Stomach (tissue), 4 donors: ENCODE data around the gene LNPEP.

ENCODE experiments used
- POLR2A ChIP-seq, 4 donors: fragments of 450-650 bp; IDR thresholded peaks; one replicate each; pipeline ENCODE4 v1.6.1; 2016; ENCODE audit warnings: antibody characterized with exemption in 4 of 4, control low read depth in 2 of 4, mild to moderate bottlenecking in 1 of 4, moderate library complexity in 1 of 4
- TF ChIP-seq, protein P1 (sequence below), 7 experiments: fragments of 450-650 bp in 4 of 7; fragments of 200-600 bp in 3 of 7; sonication (generic) in 3 of 7; IDR thresholded peaks; one replicate each; pipeline ENCODE4 v1.5.1; 2016 to 2019; ENCODE audit warnings: antibody characterized with exemption in 7 of 7, control low read depth in 2 of 7, mild to moderate bottlenecking in 1 of 7

DNA sequence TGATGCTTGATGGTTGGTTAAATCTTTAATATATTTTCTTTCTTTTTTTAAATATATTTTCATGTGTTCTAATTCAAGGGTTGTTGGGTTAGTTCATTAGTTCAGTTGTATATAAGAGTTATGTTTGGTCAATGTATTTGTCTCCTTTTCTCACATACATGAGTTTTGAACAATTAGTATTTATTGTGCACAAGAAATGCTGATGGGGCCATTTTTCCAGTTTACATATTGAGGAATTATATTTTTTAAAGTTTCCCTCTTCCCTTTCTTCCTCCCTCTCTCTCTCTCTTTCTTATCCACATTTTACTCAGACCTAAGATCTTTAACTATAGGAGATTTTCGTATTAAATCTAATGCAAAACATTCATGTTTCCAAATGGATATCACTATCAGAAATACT lies 74.0 kb downstream of the LNPEP start:
- TF ChIP-seq, protein P1, sequence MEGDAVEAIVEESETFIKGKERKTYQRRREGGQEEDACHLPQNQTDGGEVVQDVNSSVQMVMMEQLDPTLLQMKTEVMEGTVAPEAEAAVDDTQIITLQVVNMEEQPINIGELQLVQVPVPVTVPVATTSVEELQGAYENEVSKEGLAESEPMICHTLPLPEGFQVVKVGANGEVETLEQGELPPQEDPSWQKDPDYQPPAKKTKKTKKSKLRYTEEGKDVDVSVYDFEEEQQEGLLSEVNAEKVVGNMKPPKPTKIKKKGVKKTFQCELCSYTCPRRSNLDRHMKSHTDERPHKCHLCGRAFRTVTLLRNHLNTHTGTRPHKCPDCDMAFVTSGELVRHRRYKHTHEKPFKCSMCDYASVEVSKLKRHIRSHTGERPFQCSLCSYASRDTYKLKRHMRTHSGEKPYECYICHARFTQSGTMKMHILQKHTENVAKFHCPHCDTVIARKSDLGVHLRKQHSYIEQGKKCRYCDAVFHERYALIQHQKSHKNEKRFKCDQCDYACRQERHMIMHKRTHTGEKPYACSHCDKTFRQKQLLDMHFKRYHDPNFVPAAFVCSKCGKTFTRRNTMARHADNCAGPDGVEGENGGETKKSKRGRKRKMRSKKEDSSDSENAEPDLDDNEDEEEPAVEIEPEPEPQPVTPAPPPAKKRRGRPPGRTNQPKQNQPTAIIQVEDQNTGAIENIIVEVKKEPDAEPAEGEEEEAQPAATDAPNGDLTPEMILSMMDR (IDR thresholded peaks at IDR 0.05), result no peak
- no peak for TF ChIP-seq POLR2A (IDR thresholded peaks at IDR 0.05)
